ENCODE measurements around the gene JMJD4.

JMJD4 gene
- total RNA-seq = 45.9 to 52.9 reads per million in 2 donors

DNA sequence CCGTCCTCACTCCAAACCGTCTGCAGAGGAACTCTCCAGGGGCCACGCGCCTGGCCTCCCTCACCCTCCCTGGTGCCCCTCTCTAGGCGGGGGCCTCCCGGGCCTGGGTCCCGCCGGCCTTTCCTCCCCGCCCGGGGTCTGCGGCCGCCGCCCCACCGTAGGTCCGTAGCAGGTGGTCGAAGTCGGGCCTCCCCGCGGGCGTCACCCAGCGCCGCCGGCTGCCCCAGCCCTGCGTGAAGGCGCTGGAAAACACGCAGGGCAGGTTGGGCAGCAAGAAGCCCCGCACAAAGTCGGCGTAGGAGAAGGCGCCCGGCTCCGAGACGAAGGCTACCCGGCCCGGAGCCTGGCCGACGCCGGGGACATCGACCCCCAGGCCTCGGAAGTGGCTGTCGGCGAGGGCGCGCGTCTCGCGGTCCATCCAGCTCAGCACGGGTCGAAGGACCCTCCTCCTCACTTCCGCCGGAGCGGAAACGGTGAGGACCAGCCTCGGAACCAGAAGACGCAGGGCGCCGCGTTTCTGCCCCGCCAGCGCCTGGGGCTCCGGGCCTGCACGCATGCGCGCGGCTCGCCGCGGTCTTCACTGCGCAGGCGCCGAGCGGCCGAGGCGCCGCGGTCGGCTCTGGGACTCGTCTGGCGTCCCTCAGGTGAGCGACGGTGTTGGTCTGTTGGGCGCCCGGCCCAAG lies at the start of gene JMJD4, which contains the start of gene SNAP47:
Gene JMJD4, minus strand, starts transcription at position 447 of the 683 bp plus-strand sequence. Its CDS starts 29 bp downstream, at position 418.
Gene SNAP47, plus strand, starts transcription at position 580 of the 683 bp plus-strand sequence. CDS start 12,302 bp downstream, outside the sequence.
- DNase-seq = peak; percentile 80

GRCh38 chr1:227782226-227782625 lies 47.1 kb upstream of the JMJD4 start:
- no peak for DNase-seq

GRCh38 chr1:227781314-227781930 lies 46.3 kb upstream of the JMJD4 start:
- no peak for DNase-seq

- DNase-seq = no peak
Observed at GRCh38 chr1:227780101-227781044, 45.3 kb upstream of the JMJD4 start.

DNA sequence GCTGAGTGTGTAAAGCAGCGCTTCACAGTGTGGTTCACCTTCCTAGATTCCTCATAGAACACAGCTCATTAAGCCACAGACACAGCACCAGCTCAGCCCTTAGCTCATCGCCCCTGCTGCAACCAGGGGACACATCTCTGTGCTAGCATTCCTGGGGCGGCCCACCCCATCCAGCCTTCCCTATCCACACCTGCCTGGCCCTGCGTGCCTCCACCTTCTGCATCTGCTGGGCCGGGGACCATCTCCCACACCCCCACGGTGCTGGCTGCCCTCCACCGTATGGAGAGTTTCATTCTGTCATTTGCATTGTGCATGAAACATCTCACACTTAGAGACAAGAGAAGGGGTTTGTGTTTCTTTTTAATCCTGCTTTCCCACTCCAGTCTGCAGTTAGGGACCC lies 44.6 kb upstream of the JMJD4 start:
- no peak for DNase-seq

- DNase-seq = no peak
Observed at GRCh38 chr1:227779021-227779441, 43.9 kb upstream of the JMJD4 start.

- DNase-seq = no peak
Observed at GRCh38 chr1:227778401-227778947, 43.4 kb upstream of the JMJD4 start.

DNA sequence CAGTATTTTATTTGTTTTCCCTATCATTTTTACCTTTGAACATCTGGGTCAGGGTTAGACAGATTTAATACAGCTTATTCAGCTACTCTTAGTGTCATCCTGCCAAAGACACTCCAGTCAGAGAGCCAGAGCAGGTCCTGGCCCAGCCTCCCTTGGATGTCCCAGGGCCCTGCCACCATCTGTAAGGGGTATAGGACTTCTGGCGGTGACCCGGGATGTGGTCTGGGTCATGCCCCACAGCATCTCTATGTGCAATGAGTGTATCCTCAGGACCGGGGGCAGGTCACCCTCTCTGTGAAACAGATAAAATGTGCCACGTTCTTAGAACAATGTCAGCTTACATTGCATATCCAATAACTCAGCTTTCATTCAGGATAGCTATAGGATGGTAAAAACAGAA lies 42.5 kb upstream of the JMJD4 start:
- DNase-seq = no peak

GRCh38 chr1:227777156-227777555 lies 42.1 kb upstream of the JMJD4 start:
- no peak for DNase-seq

DNA sequence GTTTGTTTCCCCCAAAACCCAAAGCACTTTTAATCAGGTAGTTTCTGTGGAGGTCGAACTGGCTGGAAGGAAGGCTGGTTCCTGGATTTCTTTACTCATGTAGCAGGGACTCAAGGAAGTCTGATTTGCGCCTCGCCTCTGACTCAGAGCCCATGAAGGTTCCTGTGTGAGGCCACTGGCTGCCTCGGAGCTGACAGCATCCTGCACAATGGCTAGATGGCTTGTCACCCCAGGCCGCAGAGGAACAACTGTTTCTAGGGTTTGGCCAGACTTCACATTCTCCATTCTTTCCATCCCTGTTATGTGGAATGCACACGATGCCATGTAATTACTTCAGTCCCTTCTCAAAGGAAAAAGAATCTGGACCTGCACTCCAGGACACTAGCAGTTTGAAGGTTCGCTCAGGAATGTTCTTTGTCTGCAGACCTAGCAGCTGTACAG lies 41.2 kb upstream of the JMJD4 start:
- no peak for DNase-seq

GRCh38 chr1:227775841-227776240 lies 40.7 kb upstream of the JMJD4 start:
- no peak for DNase-seq

DNA sequence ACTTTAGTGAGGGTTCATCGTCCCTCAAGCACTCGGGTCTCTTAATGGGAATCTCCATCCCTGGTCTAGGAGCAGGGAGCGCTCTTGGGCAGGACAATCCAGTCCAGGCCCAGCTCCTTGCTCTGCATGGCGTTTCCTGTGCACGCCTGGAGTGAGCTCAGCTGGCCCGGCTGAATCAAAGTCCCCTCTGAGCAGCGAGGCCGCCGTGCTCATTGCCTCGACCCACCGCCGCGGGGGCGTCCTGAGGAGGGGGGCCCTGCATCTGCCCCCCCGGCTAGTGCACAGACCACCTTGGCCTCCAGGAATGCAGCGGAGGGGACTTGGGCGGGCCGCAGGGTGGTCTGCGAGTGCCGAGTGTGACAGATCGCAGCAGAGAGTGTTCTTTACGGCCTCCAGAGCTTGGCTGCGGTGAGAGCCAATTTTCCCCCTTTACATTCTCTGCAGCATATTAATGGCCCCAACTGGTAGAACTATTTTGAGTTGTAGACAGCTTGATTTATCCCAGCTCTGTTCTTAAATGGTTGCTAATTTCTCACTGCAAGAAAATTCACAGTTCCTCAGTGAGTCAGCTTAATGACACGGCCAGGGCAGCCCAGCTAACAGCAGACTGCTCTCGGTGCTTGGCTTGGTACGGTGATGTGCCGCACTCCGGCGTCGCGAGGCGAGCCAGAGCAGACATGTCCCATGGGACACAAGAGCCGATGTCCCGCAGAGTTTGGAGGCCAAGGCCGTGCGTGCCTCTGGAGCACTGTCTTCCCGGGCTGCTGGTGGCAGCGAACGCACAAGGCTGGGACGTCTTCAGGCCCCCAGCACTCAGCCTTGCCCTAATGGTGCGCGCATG lies 39.9 kb upstream of the JMJD4 start:
- no peak for DNase-seq

- DNase-seq = no peak
Observed at GRCh38 chr1:227774051-227774731, 39.1 kb upstream of the JMJD4 start.

DNA sequence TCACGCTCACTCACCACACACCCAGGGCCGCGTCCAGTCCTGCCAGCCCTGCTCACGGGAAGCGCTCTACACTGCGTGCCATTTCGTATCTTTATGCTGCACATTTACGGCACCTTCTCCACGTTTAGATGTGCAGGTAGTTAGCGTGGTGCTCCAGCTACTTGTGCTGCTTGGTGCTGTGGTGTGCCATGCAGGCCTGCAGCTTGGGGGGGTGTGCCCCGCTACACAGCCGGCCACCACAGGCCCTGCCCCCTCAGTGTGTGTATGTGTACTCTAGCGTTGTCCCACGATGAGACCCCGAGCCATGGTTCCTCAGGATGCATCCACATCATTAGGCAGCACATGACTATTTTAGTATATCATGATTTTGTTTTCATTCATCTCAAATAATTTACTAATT lies 38.5 kb upstream of the JMJD4 start:
- DNase-seq = no peak

DNA sequence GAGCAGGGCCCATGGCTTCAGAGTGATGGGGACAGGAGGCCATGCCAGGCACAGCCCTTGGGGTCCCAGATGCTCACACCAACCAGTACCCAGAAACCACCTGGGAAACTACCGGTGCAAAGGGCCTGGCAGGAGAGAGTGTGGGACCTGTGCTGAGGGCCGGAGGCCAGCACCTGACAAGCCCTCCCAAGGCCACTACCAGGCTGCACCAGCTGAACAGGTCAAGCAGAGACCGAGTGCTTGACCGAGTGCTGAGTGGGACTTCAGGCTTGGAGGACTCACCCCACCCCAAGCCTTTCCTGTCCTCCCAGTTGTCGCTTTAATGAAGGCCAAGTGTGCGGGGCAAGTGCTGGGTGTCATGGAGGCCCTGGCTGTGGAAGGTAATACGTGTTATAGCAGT lies 36.7 kb upstream of the JMJD4 start:
- DNase-seq = no peak

- no peak for DNase-seq
Observed at GRCh38 chr1:227771326-227771725, 36.2 kb upstream of the JMJD4 start.

DNA sequence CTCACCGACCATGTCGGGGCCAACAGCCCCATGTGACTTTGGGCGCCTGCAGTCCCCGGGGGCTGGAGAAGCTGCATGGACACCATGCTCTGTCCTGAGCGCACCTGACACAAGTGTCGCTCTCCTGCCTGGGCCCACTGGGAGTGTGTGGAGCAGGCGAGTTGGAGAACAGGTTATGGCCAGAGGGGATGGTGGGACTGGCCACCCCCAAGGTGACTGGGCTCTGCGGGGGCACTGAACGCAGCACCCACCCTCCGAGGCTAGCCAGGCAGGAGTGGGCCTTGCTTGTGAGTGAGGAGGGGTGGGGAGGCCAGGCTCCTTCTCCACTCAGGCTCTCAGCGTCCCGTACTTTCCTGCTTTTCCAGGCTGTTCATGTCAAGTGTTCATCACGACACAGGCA lies 35.7 kb upstream of the JMJD4 start:
- no peak for DNase-seq

DNA sequence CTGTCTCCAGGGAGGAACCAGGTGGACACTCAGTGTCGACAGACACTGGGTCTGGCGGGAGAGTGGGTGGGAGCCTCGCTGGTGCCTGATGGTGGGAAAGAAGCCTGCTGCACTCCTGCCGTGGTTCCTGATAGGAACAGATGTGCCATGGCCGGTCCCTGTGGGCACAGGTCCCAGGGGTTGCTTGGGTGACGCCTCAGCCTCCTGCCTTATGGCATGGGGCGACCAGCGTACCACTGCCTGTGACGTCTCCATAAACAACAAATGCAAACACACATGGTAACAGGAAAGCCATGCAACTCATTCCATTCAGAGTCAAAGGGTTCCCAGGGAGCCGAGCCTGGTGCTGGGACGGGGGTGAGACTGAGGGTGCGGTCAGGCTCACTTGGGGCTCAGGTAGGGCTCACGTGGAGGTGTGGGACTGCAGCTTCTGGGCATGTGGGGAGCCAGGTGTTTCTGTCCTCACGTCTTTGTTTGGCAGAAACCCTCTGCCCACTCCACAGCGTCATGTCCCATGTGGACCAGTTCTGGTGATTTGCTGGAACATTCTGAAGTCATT lies 34.9 kb upstream of the JMJD4 start:
- no peak for DNase-seq

DNA sequence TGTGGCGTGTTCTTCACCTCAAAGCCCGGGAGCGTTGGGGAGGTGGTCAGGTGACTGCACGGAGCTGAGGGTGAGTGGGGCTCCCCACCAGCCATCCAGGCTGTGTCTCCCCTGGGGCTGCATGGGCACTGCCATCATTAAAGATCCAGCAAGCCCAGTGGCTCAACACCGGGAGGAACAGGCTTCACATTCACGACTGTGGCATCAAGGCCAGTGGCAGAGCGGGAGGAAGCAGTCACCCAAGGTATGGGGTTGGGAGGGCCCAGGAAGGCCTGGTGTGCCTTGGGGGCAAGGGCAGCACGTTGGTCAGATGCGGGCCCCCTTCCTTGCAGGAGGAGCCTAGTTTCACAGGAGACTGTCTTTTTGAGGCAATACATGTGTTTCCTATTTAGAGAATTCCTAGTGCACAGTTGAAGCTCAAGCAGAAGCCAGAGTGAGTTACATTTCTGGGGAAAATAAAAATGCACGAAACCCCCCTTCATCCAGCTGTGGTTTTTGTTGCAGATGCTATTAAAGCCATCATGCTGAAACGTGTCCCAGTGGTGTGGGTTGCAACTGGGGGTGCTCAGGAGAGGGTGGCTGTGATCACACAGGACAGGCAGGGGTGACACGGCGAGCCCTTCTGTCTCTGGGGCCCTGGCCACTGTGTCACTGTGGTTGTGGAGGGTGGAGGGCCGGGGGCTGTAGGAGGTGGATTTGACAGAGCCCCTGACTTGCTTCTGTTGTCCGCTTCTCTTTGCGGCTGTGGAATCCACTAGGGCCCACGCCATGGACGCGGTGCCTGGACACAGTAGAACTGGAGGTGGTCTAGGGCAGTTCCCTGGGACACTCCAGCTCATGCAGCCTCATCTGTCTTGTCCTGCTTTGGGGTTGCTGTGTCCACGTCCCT lies 34.2 kb upstream of the JMJD4 start:
- DNase-seq = no peak

- no peak for DNase-seq
Observed at GRCh38 chr1:227768640-227769039, 33.5 kb upstream of the JMJD4 start.
